HCT116 (cell line): Measurements from ENCODE around the gene IER3IP1. TPM values are rescaled to one million over a fixed set of nuclear protein-coding genes. Genes with fewer than 3 reads are reported as not detected.

Source experiments
- ATAC-seq: fragments of 200-7000 bp; cut with Tn5 transposase; 2 replicates; pipeline ENCODE4 v1.9.1; 2020; ENCODE audit warnings: mild to moderate bottlenecking, moderate library complexity
- BruUV-seq: library from RNA; stranded (reverse); fragments of 400-500 nt; replicated peaks from 2 replicates; lab custom pipeline; 2021; lab: Mats Ljungman, UMichigan
- CTCF ChIA-PET: fragments of 300-600 bp; sonication (Branson Sonifier 250); formaldehyde crosslinking; loops from one replicate; lab custom pipeline; 2021; ENCODE audit warnings: antibody characterized with exemption; lab: Charles Lee
- POLR2A ChIA-PET: fragments of 300-600, 350-600 bp; sonication (Branson Sonifier 250); formaldehyde crosslinking; loops from one replicate; lab custom pipeline; 2021; ENCODE audit warnings: antibody characterized with exemption; lab: Charles Lee
- RAD21 ChIA-PET, 2 experiments: fragments of 300-600 bp; sonication (Branson Sonifier 250); formaldehyde crosslinking; loops; one replicate each; lab custom pipeline; 2023; ENCODE audit warnings: low total read pairs in 2 of 2; ENCODE audit not compliant: uncharacterized antibody in 2 of 2, unreplicated experiment in 2 of 2, low non-redundant PET in 1 of 2; lab: Charles Lee
- DNase-seq: peaks from one replicate; pipeline ENCODE4 v3.0.0-alpha.2; 2010; ENCODE audit warnings: low read depth, low spot score
- H2AFZ ChIP-seq: fragments of 200-600 bp; shearing (Covaris generic), sonication (generic); 2 replicates; pipeline ENCODE4 v1.6.1; 2017; ENCODE audit warnings: low read depth, mixed run types, mixed read lengths, antibody characterized with exemption, low read length; ENCODE audit not compliant: poor library complexity, severe bottlenecking
- H3K27ac ChIP-seq: 2 replicates; pipeline ENCODE4 v1.5.1; 2012; ENCODE audit warnings: low read depth, low read length
- H3K27me3 ChIP-seq: fragments of 200-600 bp; sonication (generic); 2 replicates; pipeline ENCODE4 v1.6.1; 2016; ENCODE audit warnings: mixed run types, low read length, mixed read lengths; ENCODE audit not compliant: insufficient read depth
- H3K36me3 ChIP-seq, 2 experiments: fragments of 200-500 bp in 1 of 2; fragments of 200-600 bp in 1 of 2; sonication (Bioruptor generic) in 1 of 2; sonication (generic) in 1 of 2; 2 replicates each; pipeline versions ENCODE4 v1.5.1 to v1.6.1; 2014 to 2016; ENCODE audit warnings: low read length in 2 of 2, inconsistent platforms in 1 of 2, mixed read lengths in 1 of 2, mixed run types in 1 of 2; ENCODE audit not compliant: insufficient read depth in 2 of 2, control insufficient read depth in 1 of 2
- H3K4me1 ChIP-seq, 2 experiments: fragments of 200-600 bp in 1 of 2; sonication (generic) in 1 of 2; 2 replicates each; pipeline versions ENCODE4 v1.5.1 to v1.6.1; 2012 to 2017; ENCODE audit warnings: low read length in 2 of 2, inconsistent platforms in 1 of 2, mild to moderate bottlenecking in 1 of 2, mixed read lengths in 1 of 2, mixed run types in 1 of 2, moderate library complexity in 1 of 2; ENCODE audit not compliant: insufficient read depth in 2 of 2, control insufficient read depth in 1 of 2
- H3K4me2 ChIP-seq: fragments of 200-600 bp; sonication (generic); 2 replicates; pipeline ENCODE4 v1.6.1; 2017; ENCODE audit warnings: mixed run types, low read length, mixed read lengths
- H3K4me3 ChIP-seq, 2 experiments: fragments of 200-600 bp in 1 of 2; sonication (generic) in 1 of 2; replicated peaks in 1 of 2; 2 replicates each; pipeline ENCODE4 v1.5.1; 2011 to 2016; ENCODE audit warnings: low read length in 2 of 2, control low read depth in 1 of 2, low read depth in 1 of 2, mild to moderate bottlenecking in 1 of 2, mixed read lengths in 1 of 2, mixed run types in 1 of 2
- H3K79me2 ChIP-seq: fragments of 200-600 bp; sonication (generic); 2 replicates; pipeline ENCODE4 v1.6.1; 2017; ENCODE audit warnings: mild to moderate bottlenecking, mixed run types, low read length, moderate library complexity, mixed read lengths; ENCODE audit not compliant: insufficient read depth
- H3K9ac ChIP-seq: fragments of 200-600 bp; sonication (generic); 2 replicates; pipeline ENCODE4 v1.6.1; 2016; ENCODE audit warnings: low read length, mixed read lengths
- H3K9me2 ChIP-seq: fragments of 200-600 bp; sonication (generic), shearing (Covaris generic); 2 replicates; pipeline ENCODE4 v1.6.1; 2017; ENCODE audit warnings: mixed run types, mild to moderate bottlenecking, moderate library complexity; ENCODE audit not compliant: insufficient read depth
- H3K9me3 ChIP-seq, 2 experiments: fragments of 200-500 bp in 1 of 2; fragments of 200-600 bp in 1 of 2; sonication (Bioruptor generic) in 1 of 2; sonication (generic) in 1 of 2; 2 replicates each; pipeline ENCODE4 v1.6.1; 2014 to 2017; ENCODE audit warnings: low read length in 2 of 2, mixed read lengths in 2 of 2, inconsistent platforms in 1 of 2, low read depth in 1 of 2, mild to moderate bottlenecking in 1 of 2, mixed run types in 1 of 2, moderate library complexity in 1 of 2; ENCODE audit not compliant: control insufficient read depth in 1 of 2, insufficient read depth in 1 of 2
- H4K20me1 ChIP-seq: fragments of 200-600 bp; sonication (generic), shearing (Covaris generic); 2 replicates; pipeline ENCODE4 v1.6.1; 2017; ENCODE audit warnings: mixed run types, mild to moderate bottlenecking, moderate library complexity; ENCODE audit not compliant: insufficient read depth
- ELF1 ChIP-seq: IDR thresholded peaks from 2 replicates; pipeline ENCODE4 v1.6.1; 2012; ENCODE audit warnings: low read depth, borderline replicate concordance
- FOSL1 ChIP-seq: IDR thresholded peaks from 2 replicates; pipeline ENCODE4 v1.6.1; 2012; ENCODE audit warnings: low read depth
- JUND ChIP-seq: IDR thresholded peaks from 2 replicates; pipeline ENCODE4 v1.6.1; 2012
- MAX ChIP-seq: IDR thresholded peaks from 2 replicates; pipeline ENCODE4 v1.6.1; 2012
- POLR2A ChIP-seq: IDR thresholded peaks from 2 replicates; pipeline ENCODE4 v1.7.0; 2011; ENCODE audit warnings: borderline replicate concordance; ENCODE audit not compliant: insufficient read depth, insufficient read length; ENCODE audit errors: extremely low read depth
- RAD21 ChIP-seq: IDR thresholded peaks from 2 replicates; pipeline ENCODE4 v1.6.1; 2012; ENCODE audit warnings: low read depth, mild to moderate bottlenecking
- SP1 ChIP-seq: IDR thresholded peaks from 2 replicates; pipeline ENCODE4 v1.6.1; 2012; ENCODE audit warnings: low read depth
- SRF ChIP-seq: IDR thresholded peaks from 2 replicates; pipeline ENCODE4 v1.6.1; 2012; ENCODE audit warnings: low read depth
- TCF7L2 ChIP-seq: IDR thresholded peaks from 2 replicates; pipeline ENCODE4 v1.7.0; 2011; ENCODE audit warnings: borderline replicate concordance, inconsistent platforms; ENCODE audit not compliant: insufficient read depth, insufficient read length; ENCODE audit errors: extremely low read depth
- YY1 ChIP-seq: IDR thresholded peaks from 2 replicates; pipeline ENCODE4 v1.6.1; 2011; ENCODE audit warnings: low read length, low read depth, moderate library complexity, mild to moderate bottlenecking; ENCODE audit not compliant: insufficient replicate concordance; ENCODE audit errors: extremely low read depth
- ZBTB33 ChIP-seq: IDR thresholded peaks from 2 replicates; pipeline ENCODE4 v1.6.1; 2011; ENCODE audit warnings: mild to moderate bottlenecking, low read length, moderate library complexity; ENCODE audit not compliant: insufficient replicate concordance; ENCODE audit errors: extremely low read depth
- ZNF274 ChIP-seq: fragments of 200-500 bp; sonication (Bioruptor generic); IDR thresholded peaks from 2 replicates; pipeline ENCODE4 v1.6.1; 2014; ENCODE audit warnings: mild to moderate bottlenecking, low read depth, low read length, inconsistent platforms
- intact Hi-C: fragments of 100-400 bp; cut with micrococcal nuclease; formaldehyde crosslinking; loops from 2 replicates; pipeline ENCODE4 v1.10.0; 2022
- total RNA-seq: library from RNA; stranded (reverse); gene quantifications from one replicate; pipeline ENCODE4 v1.2.1, GENCODE V29; 2021; ENCODE audit not compliant: unreplicated experiment
- TF ChIP-seq, protein P1 (sequence below): IDR thresholded peaks from 2 replicates; pipeline ENCODE4 v1.6.1; 2012

The IER3IP1 gene
- total RNA-seq, 1 experiment from 2014 or later = 12.0 TPM

DNA sequence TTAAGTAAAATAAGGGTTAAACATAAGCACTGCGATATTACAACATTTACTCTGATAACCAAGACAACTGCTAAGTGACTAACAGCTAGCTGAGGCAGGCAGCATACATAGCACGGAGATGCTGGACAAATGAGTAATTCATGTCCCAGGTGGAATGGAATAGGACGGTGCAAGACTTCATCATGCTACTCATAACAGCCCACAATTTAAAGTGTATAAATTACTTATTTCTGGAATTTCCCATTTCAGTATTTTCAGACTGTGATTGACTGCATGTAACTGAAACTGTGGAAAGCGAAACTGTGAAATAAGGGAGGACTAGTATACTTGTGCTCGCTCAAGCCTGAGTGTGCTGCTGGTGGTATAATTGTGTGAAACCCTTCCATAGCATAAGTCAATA is 12.9 kb downstream of the IER3IP1 start:
- no peak overlapping the region for H3K27ac ChIP-seq
- H3K79me2 ChIP-seq = peaks cover 94% of the 10 kb centered on the region
- no peak for TF ChIP-seq SRF
- TF ChIP-seq FOSL1 = no peak
- TF ChIP-seq MAX = no peak
- no peak for TF ChIP-seq SP1
- TF ChIP-seq RAD21 = no peak
- TF ChIP-seq ELF1 = no peak
- no peak for TF ChIP-seq POLR2A
- no peak for TF ChIP-seq YY1
- no peak for TF ChIP-seq ZBTB33
- TF ChIP-seq, protein P1, sequence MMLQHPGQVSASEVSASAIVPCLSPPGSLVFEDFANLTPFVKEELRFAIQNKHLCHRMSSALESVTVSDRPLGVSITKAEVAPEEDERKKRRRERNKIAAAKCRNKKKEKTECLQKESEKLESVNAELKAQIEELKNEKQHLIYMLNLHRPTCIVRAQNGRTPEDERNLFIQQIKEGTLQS = no peak
- TF ChIP-seq TCF7L2 = no peak
- TF ChIP-seq JUND = no peak
- TF ChIP-seq ZNF274 = no peak
- DNase-seq (no peak), ATAC-seq (no peak)
- peaks cover 11 to 15% of the 10 kb centered on the region in 2 experiments for H3K4me1 ChIP-seq
- H3K27me3 ChIP-seq = no peaks in the 10 kb centered on the region
- no peak overlapping the region for H3K9ac ChIP-seq
- BruUV-seq = no TSS peak
- RAD21 ChIA-PET = no interaction called here
- no peak overlapping the region for H3K4me3 ChIP-seq
- no peaks in the 10 kb centered on the region for H3K36me3 ChIP-seq
- CTCF ChIA-PET = no interaction called here
- intact Hi-C loops = no loop called here
- no peak overlapping the region for H2AFZ ChIP-seq
- no peaks in the 10 kb centered on the region; the same call in 1 of the 2 replicates for H4K20me1 ChIP-seq
- H3K4me2 ChIP-seq = no peak overlapping the region
- POLR2A ChIA-PET = no interaction called here
- H3K9me2 ChIP-seq = no peaks in the 10 kb centered on the region
- no peaks in the 10 kb centered on the region for H3K9me3 ChIP-seq
